Keratinocyte (primary cell): Measurements from ENCODE around the gene KCNK16. TPM values are rescaled to one million over a fixed set of nuclear protein-coding genes. Genes with fewer than 3 reads are reported as not detected.

Experiments
- DNase-seq: peaks from one replicate; pipeline ENCODE4 v3.0.0-alpha.2; 2011; ENCODE audit warnings: low read depth, missing footprints, low spot score
- FAIRE-seq: peaks from 2 replicates; lab custom pipeline; 2011; peaks lifted over from hg19 to GRCh38; lab: Jason Lieb, UNC
- H2AFZ ChIP-seq: 2 replicates; pipeline ENCODE4 v1.6.0; 2012; ENCODE audit warnings: low read length, control low read depth, inconsistent platforms; ENCODE audit not compliant: control insufficient read depth
- H3K27ac ChIP-seq: 2 replicates; pipeline ENCODE4 v1.5.1; 2011; ENCODE audit warnings: low read length; ENCODE audit not compliant: control insufficient read depth, insufficient read depth
- H3K27me3 ChIP-seq: 3 replicates; pipeline ENCODE4 v1.6.0; 2011; ENCODE audit warnings: low read length; ENCODE audit not compliant: control insufficient read depth, insufficient read depth; ENCODE audit errors: extremely low read depth
- H3K36me3 ChIP-seq, 2 experiments: 2 replicates in 1 of 2; 3 replicates in 1 of 2; pipeline ENCODE4 v1.5.1; 2011; ENCODE audit warnings: low read length in 2 of 2, mild to moderate bottlenecking in 1 of 2; ENCODE audit not compliant: control insufficient read depth in 2 of 2, insufficient read depth in 2 of 2; ENCODE audit errors: extremely low read depth in 1 of 2
- H3K4me1 ChIP-seq: 3 replicates; pipeline ENCODE4 v1.5.1; 2011; ENCODE audit warnings: low read length; ENCODE audit not compliant: control insufficient read depth, insufficient read depth; ENCODE audit errors: extremely low read depth
- H3K4me2 ChIP-seq: 3 replicates; pipeline ENCODE4 v1.6.0; 2011; ENCODE audit warnings: low read depth, low read length; ENCODE audit not compliant: control insufficient read depth, insufficient read depth; ENCODE audit errors: extremely low read depth
- H3K4me3 ChIP-seq, 3 experiments: fragments of 200-600 bp in 1 of 3; sonication (generic) in 1 of 3; 2 replicates in 2 of 3; 3 replicates in 1 of 3; pipeline ENCODE4 v1.5.1; 2011 to 2016; ENCODE audit warnings: low read length in 3 of 3, mild to moderate bottlenecking in 3 of 3, control low read depth in 2 of 3, inconsistent platforms in 1 of 3, low read depth in 1 of 3, mixed read lengths in 1 of 3, mixed run types in 1 of 3, moderate library complexity in 1 of 3; ENCODE audit not compliant: control insufficient read depth in 2 of 3, insufficient read depth in 2 of 3; ENCODE audit errors: extremely low read depth in 1 of 3
- H3K79me2 ChIP-seq: 2 replicates; pipeline ENCODE4 v1.6.0; 2012; ENCODE audit warnings: low read length; ENCODE audit not compliant: control insufficient read depth, insufficient read depth
- H3K9ac ChIP-seq: 3 replicates; pipeline ENCODE4 v1.6.0; 2011; ENCODE audit warnings: low read length; ENCODE audit not compliant: control insufficient read depth, insufficient read depth; ENCODE audit errors: extremely low read depth
- H3K9me1 ChIP-seq: 3 replicates; pipeline ENCODE4 v1.6.0; 2011; ENCODE audit warnings: low read length; ENCODE audit not compliant: control insufficient read depth, insufficient read depth; ENCODE audit errors: extremely low read depth
- H3K9me3 ChIP-seq: 2 replicates; pipeline ENCODE4 v1.5.1; 2012; ENCODE audit warnings: low read depth, low read length; ENCODE audit not compliant: control insufficient read depth
- H4K20me1 ChIP-seq: 3 replicates; pipeline ENCODE4 v1.6.0; 2011; ENCODE audit warnings: low read length; ENCODE audit not compliant: control insufficient read depth, insufficient read depth; ENCODE audit errors: extremely low read depth
- CTCF ChIP-seq, 3 experiments: IDR thresholded peaks in 1 of 3; conservative IDR thresholded peaks in 1 of 3; optimal IDR thresholded peaks in 1 of 3; 2 replicates in 2 of 3; 3 replicates in 1 of 3; pipeline versions ENCODE3 to v1.5.1; 2011; ENCODE audit warnings: low read length in 3 of 3, mild to moderate bottlenecking in 3 of 3, moderate library complexity in 2 of 3, control low read depth in 1 of 3, inconsistent platforms in 1 of 3; ENCODE audit not compliant: insufficient read depth in 2 of 3; ENCODE audit errors: extremely low read depth in 1 of 3
- EZH2 ChIP-seq: IDR thresholded peaks from one replicate; pipeline ENCODE4 v1.6.1; 2012; ENCODE audit warnings: inconsistent platforms, mild to moderate bottlenecking, low read length, moderate library complexity
- dilution Hi-C: fragments of 300-500 bp; cut with MboI; formaldehyde crosslinking; loops from one replicate; pipeline ENCODE4 v1.7.0; 2020; ENCODE audit warnings: low sequenced_read_pairs; ENCODE audit not compliant: extremely low pct_ligation_motif_present
- polyA plus RNA-seq, 5 experiments: library from polyadenylated mRNA; depleted of rRNA in 3 of 5; stranded (reverse) in 3 of 5; stranded (forward) in 1 of 5; unstranded in 1 of 5; fragments of >200 nt; gene quantifications; 1 replicate in 1 of 5; 2 replicates in 3 of 5; 3 replicates in 1 of 5; pipeline versions ENCODE4 v1.2.1 to v1.2.3, GENCODE V29; 2011 to 2012; ENCODE audit warnings: missing spikeins in 2 of 5, low read depth in 1 of 5, low replicate concordance in 1 of 5

Gene KCNK16
- polyA plus RNA-seq, 1 donor (not counting 4 experiments of a cell fraction or from before 2014, with no cell fraction given), result not detected

DNA sequence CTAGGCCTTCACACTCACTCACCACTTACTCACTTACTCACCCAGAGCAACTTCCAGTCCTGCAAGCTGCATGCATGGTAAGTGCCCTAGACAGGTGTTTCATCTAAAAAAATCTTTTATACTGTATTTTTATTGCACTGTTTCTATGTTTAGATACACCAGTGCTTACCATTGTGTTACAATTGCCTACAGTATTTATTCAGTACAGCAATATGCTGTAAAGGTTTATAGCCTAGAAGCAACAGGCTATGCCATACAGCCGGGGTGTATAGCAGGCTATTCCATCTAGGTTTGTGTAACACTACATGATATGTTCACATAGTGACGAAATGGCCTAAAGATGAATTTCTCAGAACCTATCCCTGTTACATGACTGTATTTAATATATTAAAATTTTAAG lies 56.1 kb downstream of the KCNK16 start:
- H3K4me3 ChIP-seq, result no peak overlapping the region
- no peaks in the 10 kb centered on the region for H3K36me3 ChIP-seq
- H3K27ac ChIP-seq, result no peak overlapping the region
- H3K9me3 ChIP-seq, result no peaks in the 10 kb centered on the region
- no peak overlapping the region for H3K4me2 ChIP-seq
- FAIRE-seq, result no peak
- no peak overlapping the region for H2AFZ ChIP-seq
- no peak for TF ChIP-seq EZH2
- no peak for TF ChIP-seq CTCF (optimal IDR thresholded peaks at IDR 0.05 in 1 of 3, IDR thresholded peaks at IDR 0.05 in 1 of 3, conservative IDR thresholded peaks at IDR 0.05 in 1 of 3; ENCODE audit: extremely low read depth in 1 of 3, insufficient read depth in 2 of 3, low read length in 3 of 3)
- H3K9me1 ChIP-seq, result no peaks in the 10 kb centered on the region
- dilution Hi-C loops, result no loop called here
- DNase-seq, result no peak
- H3K4me1 ChIP-seq, result no peaks in the 10 kb centered on the region
- H3K9ac ChIP-seq, result no peak overlapping the region
- no peaks in the 10 kb centered on the region for H3K79me2 ChIP-seq
- H4K20me1 ChIP-seq, result no peaks in the 10 kb centered on the region
- H3K27me3 ChIP-seq, result peaks cover 6% of the 10 kb centered on the region

Other genes starting within 250 kb of the KCNK16 start
- gene SAYSD1, start 207.5 kb downstream of the KCNK16 start, polyA plus RNA-seq, result 7.7 to 8.4 TPM (median 7.9 TPM) in 3 replicates
- gene KCNK5, start 93.2 kb downstream of the KCNK16 start, polyA plus RNA-seq, result 0.02 to 0.03 TPM in 2 of 3 replicates, not detected in the other
- gene KCNK17, start 8.3 kb downstream of the KCNK16 start, polyA plus RNA-seq, result not detected in 3 replicates